GM18526 (cell line): Measurements from ENCODE around the gene ERGIC1.
A peak's percentile ranks its signal among the peaks of the same experiment; 100 is the strongest.

Source experiments
- POLR2A ChIP-seq: IDR thresholded peaks from 3 replicates; pipeline ENCODE4 v1.6.1; 2011; ENCODE audit not compliant: insufficient read length; ENCODE audit errors: extremely low read depth

ERGIC1 gene

DNA sequence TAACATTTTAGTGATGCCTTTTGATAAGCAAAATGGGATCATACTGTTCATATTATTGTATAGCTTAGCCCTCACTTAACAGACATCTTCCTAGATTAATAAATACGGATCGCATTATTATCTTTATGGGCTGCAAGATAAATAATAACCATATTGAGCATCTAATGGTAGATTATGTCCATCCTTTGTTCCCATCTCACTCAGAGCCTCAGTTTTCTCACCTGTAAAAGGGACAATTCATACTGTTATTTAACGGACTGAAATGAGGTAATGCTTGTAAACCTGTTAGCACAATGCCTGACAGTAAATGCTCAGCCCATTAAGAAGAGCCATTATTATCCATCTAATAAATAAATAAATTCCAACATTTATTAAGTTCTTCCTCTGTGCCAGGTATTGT is 122.2 kb downstream of the ERGIC1 start:
- no peak for TF ChIP-seq POLR2A

DNA sequence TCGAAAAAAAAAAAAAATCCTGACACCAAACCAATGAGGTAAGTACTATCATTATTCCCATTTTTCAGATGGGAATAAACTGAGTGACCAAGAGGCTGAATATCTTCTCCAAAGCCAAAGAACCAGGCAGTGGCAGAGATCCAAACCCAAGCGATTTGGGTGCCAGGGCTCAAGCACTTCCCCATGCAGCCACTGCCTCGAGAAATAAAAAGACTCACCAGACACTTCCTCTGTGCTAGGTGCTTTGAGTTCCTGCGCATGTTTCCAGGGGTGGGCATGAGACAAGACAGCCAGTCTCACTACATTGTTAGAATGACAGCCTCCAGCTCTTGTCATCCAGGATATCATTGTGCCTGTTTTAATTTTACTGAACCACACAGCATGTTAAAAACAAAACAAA is 122.9 kb downstream of the ERGIC1 start:
- TF ChIP-seq POLR2A, result no peak

DNA sequence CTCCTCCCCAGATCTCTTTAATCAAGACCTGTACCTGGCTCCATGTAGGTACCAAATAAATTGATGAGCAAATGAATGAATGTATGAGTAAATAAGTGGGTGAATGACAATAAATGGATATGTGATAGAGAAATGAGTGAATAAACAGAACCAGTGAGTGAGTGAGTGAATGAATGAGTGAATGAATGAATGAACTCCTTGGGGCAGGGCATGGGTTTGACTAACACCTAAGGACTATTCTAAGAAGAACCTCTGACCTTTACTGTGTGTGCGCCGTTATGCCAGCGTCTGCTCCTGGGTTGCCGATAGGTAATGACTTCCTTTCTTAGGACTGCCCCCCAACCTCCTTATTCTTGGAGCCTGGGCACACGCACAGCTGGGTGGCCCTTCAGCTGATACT is 123.4 kb downstream of the ERGIC1 start:
- no peak for TF ChIP-seq POLR2A

DNA sequence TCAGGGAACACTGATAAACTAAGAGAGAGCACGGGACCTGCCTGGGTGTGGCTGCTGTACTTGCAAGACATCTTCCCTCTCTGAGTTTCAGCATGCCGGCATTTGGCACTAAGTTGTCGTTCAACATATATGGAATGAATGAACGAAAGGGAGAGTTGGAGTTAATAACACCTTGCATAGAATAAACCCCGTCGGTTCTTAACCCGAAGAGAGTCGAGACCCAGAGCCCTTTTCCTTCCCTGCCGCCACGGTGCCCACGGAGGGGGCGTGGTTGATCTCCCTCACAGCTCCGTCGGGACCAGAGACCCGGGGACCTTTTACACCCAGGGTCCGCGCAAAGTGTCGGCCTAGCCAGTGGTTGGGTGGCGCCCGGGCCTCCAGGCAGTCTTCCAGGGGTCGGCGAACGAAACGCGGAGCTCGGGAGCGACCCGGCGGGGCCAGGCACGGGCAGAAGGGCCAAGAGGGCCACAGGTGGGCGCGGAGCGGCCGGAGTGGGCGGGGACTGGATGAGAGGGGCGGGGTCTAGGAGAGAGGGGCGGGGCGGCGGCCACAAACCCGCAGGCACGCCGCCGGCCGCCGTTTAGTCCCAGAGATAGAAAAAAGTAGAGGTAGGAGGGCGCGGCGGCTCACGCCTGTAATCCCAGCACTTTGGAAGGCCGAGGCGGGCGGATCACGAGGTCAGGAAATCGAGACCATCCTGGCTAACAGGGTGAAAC is 124.4 kb downstream of the ERGIC1 start:
- TF ChIP-seq POLR2A, result no peak

DNA sequence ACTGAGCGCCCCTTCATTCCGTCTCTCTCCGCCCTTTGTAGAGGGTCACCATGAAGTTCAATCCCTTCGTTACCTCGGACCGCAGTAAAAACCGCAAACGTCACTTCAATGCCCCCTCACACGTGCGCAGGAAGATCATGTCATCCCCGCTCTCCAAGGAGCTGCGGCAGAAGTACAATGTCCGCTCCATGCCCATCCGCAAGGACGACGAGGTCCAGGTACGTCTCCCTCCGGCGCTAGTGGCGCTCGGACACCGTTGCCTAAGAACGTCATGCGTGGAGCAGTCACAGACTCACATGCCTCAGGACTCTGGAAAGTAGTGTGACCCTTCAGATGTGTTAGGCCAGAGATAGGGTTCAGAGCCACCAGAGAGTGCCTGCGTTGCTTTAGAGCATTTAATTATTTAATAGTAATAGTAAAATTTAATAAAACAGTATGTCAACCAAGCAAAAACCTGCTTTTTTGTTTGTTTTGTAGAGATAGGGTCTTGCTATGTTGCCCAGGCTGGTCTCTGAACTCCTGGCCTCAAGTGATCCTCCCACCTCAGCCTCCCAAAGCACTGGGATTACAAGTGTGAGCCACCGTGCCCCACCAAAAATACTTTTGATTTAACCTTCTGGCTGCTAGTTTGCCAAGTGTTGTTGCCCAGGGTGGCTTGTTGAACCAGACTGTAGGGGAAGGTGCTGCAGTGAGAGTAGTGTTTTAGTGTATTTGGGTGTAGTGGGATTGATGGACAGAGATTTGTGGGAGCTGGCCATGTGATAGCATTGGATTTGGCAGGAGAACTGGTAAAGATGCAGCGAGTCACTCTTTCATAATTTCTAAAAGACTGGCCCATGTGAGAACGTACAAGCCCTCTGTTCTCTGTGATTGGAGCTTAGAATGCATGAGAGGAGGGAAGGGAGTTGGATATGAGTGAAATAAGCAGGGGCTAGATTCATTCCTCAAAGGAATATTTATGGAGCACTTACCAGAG is 126.1 kb downstream of the ERGIC1 start:
- no peak for TF ChIP-seq POLR2A

DNA sequence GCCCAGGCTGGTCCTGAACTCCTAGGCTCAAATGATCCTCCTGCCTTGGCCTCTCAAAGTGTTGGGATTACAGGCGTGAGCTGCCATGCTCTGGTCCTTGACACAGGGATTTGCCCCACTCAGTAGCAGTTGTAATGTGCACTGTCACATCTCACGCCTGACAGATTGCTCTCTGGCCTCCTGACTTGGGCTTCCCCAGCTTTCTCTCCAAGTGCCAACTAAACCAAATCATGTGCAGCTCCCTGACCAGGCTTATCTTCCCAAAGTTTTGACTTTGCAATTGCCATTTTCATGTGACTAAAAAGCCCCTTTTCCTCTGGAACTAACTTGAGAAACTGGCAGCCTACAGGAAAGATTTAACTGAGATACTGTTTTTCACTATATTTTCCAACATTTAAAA is 135.9 kb downstream of the ERGIC1 start:
- no peak for TF ChIP-seq POLR2A

DNA sequence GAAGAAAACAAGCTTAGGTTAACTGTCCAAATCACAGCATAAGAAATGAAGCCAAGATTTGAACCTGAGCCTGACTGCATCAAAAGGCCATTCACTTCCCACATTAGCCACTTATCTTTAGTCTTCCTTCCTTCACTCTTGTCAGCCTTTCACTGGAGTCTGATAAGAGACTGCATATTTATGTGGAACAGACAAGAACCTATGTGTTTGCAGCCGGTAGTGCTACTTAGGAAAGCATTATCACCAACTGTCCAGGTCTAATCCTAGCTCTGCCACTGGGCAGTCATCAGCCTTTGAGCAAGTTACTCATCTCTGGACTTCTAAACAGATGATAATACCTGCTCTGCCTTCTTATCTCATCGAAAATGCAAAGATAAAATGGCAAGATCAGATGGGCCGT is 137.4 kb downstream of the ERGIC1 start:
- no peak for TF ChIP-seq POLR2A

DNA sequence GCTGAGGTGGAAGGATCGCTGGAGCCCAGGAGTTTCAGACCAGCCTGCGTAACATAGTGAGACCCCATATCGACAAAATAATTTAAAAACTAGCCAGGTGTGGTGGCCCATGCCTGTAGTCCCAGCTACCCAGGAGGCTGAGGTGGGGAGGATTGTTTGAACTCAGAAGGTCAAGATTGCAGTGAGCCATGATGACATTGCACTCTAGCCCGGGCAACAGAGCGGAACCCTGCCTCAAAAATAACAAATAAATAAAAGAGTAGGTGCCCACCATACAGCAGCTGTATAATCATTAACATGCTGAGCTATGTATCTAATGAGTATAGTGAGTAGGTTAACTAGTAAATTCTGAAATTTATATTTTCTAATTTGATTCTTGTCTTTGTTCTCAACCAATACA is 138.5 kb downstream of the ERGIC1 start:
- TF ChIP-seq POLR2A, result no peak

DNA sequence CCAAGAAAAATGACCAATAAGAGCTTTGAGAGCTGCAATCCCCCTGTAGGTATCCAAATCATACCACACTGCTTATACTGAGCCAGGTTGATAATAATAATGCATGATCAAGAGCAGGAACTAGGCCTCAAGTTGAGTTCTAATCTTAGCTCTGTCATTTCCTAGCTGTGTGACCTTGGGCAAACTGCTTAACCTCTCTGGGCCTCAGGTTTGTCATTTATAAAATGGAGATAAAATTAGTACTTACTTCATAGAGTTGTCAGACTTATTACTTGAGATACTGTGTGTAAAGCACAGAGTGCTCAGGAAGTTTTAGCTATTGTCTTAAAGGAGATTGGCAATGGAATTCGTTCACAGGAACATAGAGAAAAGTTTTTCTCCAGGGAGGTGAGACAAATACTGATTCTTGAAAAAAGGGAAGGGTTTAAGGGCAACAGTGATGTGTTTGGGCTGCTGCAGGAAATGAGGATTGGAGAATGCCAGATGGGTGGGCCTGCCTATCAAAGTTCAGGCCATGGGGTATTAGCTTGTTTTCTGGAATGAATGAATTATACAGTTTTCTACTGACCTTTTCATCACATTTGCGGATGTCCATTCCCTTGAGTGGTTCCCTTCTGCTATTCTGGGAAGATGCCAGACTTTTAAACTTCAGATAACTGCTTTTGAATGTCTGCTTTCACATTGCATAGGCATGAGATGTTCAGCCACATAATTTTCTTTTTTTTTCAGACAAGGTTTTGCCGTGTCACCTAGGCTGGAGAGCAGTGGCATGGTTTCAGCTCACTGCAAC is 139.3 kb downstream of the ERGIC1 start:
- no peak for TF ChIP-seq POLR2A

DNA sequence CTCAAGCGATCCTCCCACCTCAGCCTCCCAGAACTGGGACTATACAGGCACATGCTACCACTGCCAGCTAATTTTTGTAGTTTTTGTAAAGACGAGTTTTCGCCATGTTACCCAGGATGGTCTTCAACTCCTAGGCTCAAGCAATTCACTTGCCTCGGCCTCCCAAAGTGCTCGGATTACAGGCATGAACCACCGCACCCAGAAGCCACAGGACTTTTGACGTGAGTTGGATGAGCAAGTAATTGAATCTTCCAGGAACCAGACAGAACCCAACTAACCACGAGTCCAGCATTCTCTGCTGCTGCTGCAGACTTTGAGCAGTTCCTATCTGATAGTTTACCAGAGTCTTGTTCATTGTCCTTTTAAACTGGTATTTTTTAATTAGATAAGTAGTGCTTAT is 139.9 kb downstream of the ERGIC1 start:
- TF ChIP-seq POLR2A, result no peak

DNA sequence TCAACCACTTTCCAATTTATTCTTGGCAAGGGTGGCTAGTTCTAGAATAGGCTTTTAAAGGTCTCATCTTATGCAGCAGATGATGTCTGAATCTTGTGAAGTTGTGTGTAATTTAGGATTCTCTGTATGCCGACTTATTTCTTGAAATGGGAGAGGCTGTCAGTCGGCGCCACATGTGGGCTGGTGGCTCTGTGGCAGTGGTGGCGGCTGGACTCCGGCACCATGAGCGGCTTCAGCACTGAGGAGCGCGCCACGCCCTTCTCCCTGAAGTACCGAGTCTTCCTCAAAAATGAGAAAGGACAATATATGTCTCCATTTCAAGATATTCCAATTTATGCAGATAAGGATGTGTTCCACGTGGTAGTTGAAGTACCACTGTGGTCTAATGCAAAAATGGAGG is 141.2 kb downstream of the ERGIC1 start:
- TF ChIP-seq POLR2A, result no peak

DNA sequence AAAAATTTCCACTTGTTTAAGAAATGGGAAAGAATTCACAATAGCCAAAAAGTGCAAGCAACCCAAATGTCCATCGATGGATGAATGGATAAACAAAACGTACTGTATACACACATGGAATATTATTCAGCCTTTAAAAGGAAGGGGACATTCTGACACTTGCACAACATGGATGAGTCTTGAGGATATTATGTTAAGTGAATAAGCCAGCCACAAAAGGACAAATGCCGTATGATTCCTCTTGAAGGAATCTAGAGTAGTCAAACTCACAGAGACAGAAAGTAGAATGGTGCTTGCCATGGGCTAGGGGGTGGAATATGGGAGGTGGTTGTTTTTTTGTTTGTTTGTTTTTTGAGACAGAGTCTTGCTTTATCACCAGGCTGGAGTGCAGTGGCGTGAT is 145.7 kb downstream of the ERGIC1 start:
- no peak for TF ChIP-seq POLR2A

DNA sequence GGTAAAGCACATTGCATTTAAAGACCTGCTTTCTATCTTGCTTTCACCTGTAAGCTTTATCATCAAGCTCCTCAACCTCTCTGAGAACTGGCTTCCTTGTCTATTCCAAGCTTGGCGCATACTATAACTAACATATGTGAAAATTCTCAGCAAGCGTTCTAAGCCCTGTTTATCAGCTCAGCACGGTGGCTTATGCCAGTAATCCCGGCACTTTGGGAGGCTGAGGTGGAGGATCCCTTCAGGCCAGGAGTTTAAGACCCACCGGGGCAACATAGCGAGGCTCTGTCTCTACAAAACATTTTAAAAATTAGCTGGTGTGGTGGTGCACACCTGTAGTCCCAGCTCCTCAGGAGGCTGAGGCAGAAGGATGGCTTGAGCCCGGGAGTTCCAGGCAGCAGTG is 147.9 kb downstream of the ERGIC1 start:
- TF ChIP-seq POLR2A, result no peak

DNA sequence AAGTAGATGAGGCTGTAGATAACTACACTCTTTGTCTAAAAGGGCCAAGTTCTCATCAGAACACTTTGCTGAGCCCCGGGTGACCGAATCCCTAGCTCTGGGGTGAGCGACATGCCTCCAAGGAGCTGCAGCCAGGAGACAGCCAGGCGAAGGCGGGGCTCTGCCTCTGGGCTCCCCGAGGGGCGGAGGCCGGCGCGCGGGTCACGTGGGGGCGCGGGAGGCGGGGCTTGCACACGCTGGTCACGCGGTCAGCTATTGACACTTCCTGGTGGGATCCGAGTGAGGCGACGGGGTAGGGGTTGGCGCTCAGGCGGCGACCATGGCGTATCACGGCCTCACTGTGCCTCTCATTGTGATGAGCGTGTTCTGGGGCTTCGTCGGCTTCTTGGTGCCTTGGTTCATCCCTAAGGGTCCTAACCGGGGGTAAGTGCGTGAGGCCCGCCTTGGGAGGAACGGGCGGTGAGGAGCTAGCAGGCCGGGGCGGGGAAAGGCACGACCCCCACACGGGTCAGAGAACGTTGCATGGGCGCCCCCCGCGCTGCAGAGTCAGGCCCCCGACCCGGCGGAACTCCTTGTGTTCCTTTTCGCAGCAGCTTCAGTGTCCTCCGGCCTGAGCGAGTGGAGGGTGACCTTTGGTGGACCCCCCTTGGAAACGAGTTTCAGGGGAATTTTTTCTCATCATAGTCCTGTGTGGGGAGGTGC is 149.6 kb downstream of the ERGIC1 start, which contains the start of gene ATP6V0E1:
Gene ATP6V0E1 (plus strand): TSS at position 230 of the 702 bp plus-strand sequence. CDS start 90 bp downstream, at position 320.
- TF ChIP-seq POLR2A, result peak; percentile 91
